Astrocyte (in vitro differentiated cells and primary cell): ENCODE results near the gene TIAM2. TPM values are rescaled to one million over a fixed set of nuclear protein-coding genes. Genes with fewer than 3 reads are reported as not detected.

Experiments used
- DNase-seq: peaks from one replicate; pipeline ENCODE4 v3.0.0-alpha.2; 2010; ENCODE audit warnings: low read depth
- FAIRE-seq: peaks from 2 replicates; lab custom pipeline; 2011; peaks lifted over from hg19 to GRCh38; lab: Jason Lieb, UNC
- H2AFZ ChIP-seq: 2 replicates; pipeline ENCODE4 v1.6.0; 2012; ENCODE audit warnings: low read depth, low read length, inconsistent platforms
- H3K27ac ChIP-seq: 2 replicates; pipeline ENCODE4 v1.5.1; 2011; ENCODE audit warnings: low read depth, low read length, inconsistent platforms
- H3K27me3 ChIP-seq: 2 replicates; pipeline ENCODE4 v1.6.0; 2011; ENCODE audit warnings: low read length, inconsistent platforms; ENCODE audit not compliant: insufficient read depth
- H3K36me3 ChIP-seq: 2 replicates; pipeline ENCODE4 v1.5.1; 2011; ENCODE audit warnings: low read length, inconsistent platforms; ENCODE audit not compliant: insufficient read depth
- H3K4me1 ChIP-seq: 2 replicates; pipeline ENCODE4 v1.5.1; 2011; ENCODE audit warnings: low read length, inconsistent platforms; ENCODE audit not compliant: insufficient read depth
- H3K4me2 ChIP-seq: 2 replicates; pipeline ENCODE4 v1.6.0; 2012; ENCODE audit warnings: low read length, inconsistent platforms
- H3K4me3 ChIP-seq: 2 replicates; pipeline ENCODE4 v1.5.1; 2011; ENCODE audit warnings: low read depth, mild to moderate bottlenecking, low read length, inconsistent platforms; ENCODE audit not compliant: insufficient read depth
- H3K79me2 ChIP-seq: 2 replicates; pipeline ENCODE4 v1.6.0; 2012; ENCODE audit warnings: mild to moderate bottlenecking, low read length, inconsistent platforms; ENCODE audit not compliant: insufficient read depth
- H3K9ac ChIP-seq: 2 replicates; pipeline ENCODE4 v1.6.0; 2012; ENCODE audit warnings: mild to moderate bottlenecking, low read length, inconsistent platforms
- H3K9me3 ChIP-seq: 2 replicates; pipeline ENCODE4 v1.5.1; 2012; ENCODE audit warnings: low read depth, mild to moderate bottlenecking, low read length, inconsistent platforms; ENCODE audit not compliant: insufficient read depth
- H4K20me1 ChIP-seq: 2 replicates; pipeline ENCODE4 v1.6.0; 2012; ENCODE audit warnings: low read length, inconsistent platforms; ENCODE audit not compliant: insufficient read depth
- H3K27ac Mint-ChIP-seq: one replicate; pipeline ENCODE4 v1.8.0; 2021; ENCODE audit warnings: mild to moderate bottlenecking, mixed read lengths; ENCODE audit not compliant: unreplicated experiment
- H3K27me3 Mint-ChIP-seq: one replicate; pipeline ENCODE4 v1.8.0; 2021; ENCODE audit warnings: low read depth, mixed read lengths; ENCODE audit not compliant: unreplicated experiment
- H3K36me3 Mint-ChIP-seq: one replicate; pipeline ENCODE4 v1.8.0; 2021; ENCODE audit warnings: low read depth, mixed read lengths; ENCODE audit not compliant: unreplicated experiment
- H3K4me1 Mint-ChIP-seq: one replicate; pipeline ENCODE4 v1.8.0; 2021; ENCODE audit warnings: low read depth, mixed read lengths; ENCODE audit not compliant: unreplicated experiment
- H3K4me3 Mint-ChIP-seq: one replicate; pipeline ENCODE4 v1.8.0; 2021; ENCODE audit warnings: mild to moderate bottlenecking, moderate library complexity, mixed read lengths; ENCODE audit not compliant: unreplicated experiment
- H3K9me3 Mint-ChIP-seq: one replicate; pipeline ENCODE4 v1.8.0; 2021; ENCODE audit warnings: mild to moderate bottlenecking, mixed read lengths; ENCODE audit not compliant: unreplicated experiment
- EZH2 ChIP-seq: IDR thresholded peaks from 2 replicates; pipeline ENCODE4 v1.6.1; 2012; ENCODE audit warnings: mild to moderate bottlenecking, low read length, inconsistent platforms; ENCODE audit not compliant: insufficient read depth
- total RNA-seq: library from RNA; stranded (reverse); gene quantifications from 2 replicates; pipeline ENCODE4 v1.2.1, GENCODE V29; 2021
- TF ChIP-seq, protein P1 (sequence below): IDR thresholded peaks from 2 replicates; pipeline ENCODE4 v1.5.1; 2011; ENCODE audit warnings: low read depth, mild to moderate bottlenecking, inconsistent platforms, low read length, moderate library complexity; ENCODE audit not compliant: insufficient read depth

TIAM2 gene
- total RNA-seq, 1 donor from 2014 or later, result 23.6 TPM

GRCh38 chr6:155252581-155252980 is 257.5 kb downstream of the TIAM2 start:
- Histone ChIP-seq H3K9ac (no peak overlapping the region), H3K27ac (no peak overlapping the region), H3K9me3 (no peaks in the 10 kb centered on the region), H3K79me2 (no peaks in the 10 kb centered on the region), H3K4me1 (peaks cover 11% of the 10 kb centered on the region), H4K20me1 (no peaks in the 10 kb centered on the region), H3K4me3 (no peak overlapping the region), H3K36me3 (peaks cover 20% of the 10 kb centered on the region), H2AFZ (no peak overlapping the region), H3K27me3 (no peaks in the 10 kb centered on the region), H3K4me2 (no peak overlapping the region)
- no peak for FAIRE-seq
- Mint-ChIP-seq H3K27me3 (no peaks in the 10 kb centered on the region), H3K9me3 (no peaks in the 10 kb centered on the region), H3K4me1 (peaks cover 15% of the 10 kb centered on the region), H3K36me3 (peaks cover 14% of the 10 kb centered on the region), H3K4me3 (no peak overlapping the region), H3K27ac (peak overlapping the region; percentile 23)
- TF ChIP-seq, protein P1, sequence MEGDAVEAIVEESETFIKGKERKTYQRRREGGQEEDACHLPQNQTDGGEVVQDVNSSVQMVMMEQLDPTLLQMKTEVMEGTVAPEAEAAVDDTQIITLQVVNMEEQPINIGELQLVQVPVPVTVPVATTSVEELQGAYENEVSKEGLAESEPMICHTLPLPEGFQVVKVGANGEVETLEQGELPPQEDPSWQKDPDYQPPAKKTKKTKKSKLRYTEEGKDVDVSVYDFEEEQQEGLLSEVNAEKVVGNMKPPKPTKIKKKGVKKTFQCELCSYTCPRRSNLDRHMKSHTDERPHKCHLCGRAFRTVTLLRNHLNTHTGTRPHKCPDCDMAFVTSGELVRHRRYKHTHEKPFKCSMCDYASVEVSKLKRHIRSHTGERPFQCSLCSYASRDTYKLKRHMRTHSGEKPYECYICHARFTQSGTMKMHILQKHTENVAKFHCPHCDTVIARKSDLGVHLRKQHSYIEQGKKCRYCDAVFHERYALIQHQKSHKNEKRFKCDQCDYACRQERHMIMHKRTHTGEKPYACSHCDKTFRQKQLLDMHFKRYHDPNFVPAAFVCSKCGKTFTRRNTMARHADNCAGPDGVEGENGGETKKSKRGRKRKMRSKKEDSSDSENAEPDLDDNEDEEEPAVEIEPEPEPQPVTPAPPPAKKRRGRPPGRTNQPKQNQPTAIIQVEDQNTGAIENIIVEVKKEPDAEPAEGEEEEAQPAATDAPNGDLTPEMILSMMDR, result no peak
- no peak for TF ChIP-seq EZH2
- no peak for DNase-seq

DNA sequence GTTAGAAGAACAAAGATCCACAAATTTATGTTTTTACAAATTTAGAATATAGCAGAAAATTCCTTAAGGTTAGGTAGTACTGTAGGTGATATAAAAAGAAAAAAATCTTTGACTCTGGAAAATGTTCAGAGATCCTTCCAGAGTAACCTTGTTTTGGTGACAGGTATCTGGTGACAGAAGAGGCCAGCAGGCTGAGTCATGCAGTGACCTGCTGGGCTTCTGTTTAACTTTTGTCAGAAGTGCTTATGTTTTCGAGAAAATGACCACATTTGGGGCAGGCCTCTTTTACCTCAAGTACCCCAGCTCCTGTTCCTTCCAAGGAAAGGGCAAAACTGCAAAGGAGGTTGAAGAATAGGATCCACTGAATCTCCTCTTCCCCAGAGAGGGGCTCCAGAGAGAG is 258.2 kb downstream of the TIAM2 start:
- Mint-ChIP-seq H3K9me3 (no peaks in the 10 kb centered on the region), H3K4me1 (peaks cover 12% of the 10 kb centered on the region), H3K27ac (peak overlapping the region; percentile 28), H3K36me3 (peaks cover 14% of the 10 kb centered on the region), H3K4me3 (no peak overlapping the region), H3K27me3 (no peaks in the 10 kb centered on the region)
- H2AFZ ChIP-seq, result no peak overlapping the region
- H3K9ac ChIP-seq, result no peak overlapping the region
- DNase-seq (no peak), FAIRE-seq (no peak)
- H3K79me2 ChIP-seq, result no peaks in the 10 kb centered on the region
- H3K4me2 ChIP-seq, result no peak overlapping the region
- peaks cover 22% of the 10 kb centered on the region for H3K36me3 ChIP-seq
- H3K27ac ChIP-seq, result no peak overlapping the region
- H3K9me3 ChIP-seq, result no peaks in the 10 kb centered on the region
- H3K27me3 ChIP-seq, result no peaks in the 10 kb centered on the region
- H3K4me3 ChIP-seq, result no peak overlapping the region
- no peaks in the 10 kb centered on the region for H4K20me1 ChIP-seq
- peaks cover 3% of the 10 kb centered on the region for H3K4me1 ChIP-seq
- TF ChIP-seq EZH2, result no peak
- TF ChIP-seq, protein P1, result no peak

GRCh38 chr6:155254139-155254538 is 259.0 kb downstream of the TIAM2 start:
- Histone ChIP-seq H3K9me3 (no peaks in the 10 kb centered on the region), H3K4me1 (no peaks in the 10 kb centered on the region), H3K4me2 (no peak overlapping the region), H3K27me3 (no peaks in the 10 kb centered on the region), H4K20me1 (no peaks in the 10 kb centered on the region), H3K27ac (no peak overlapping the region), H3K4me3 (no peak overlapping the region), H3K9ac (no peak overlapping the region), H3K36me3 (peaks cover 22% of the 10 kb centered on the region), H2AFZ (no peak overlapping the region), H3K79me2 (no peaks in the 10 kb centered on the region)
- no peak overlapping the region for H3K4me3 Mint-ChIP-seq
- FAIRE-seq (no peak), DNase-seq (no peak)
- no peak for TF ChIP-seq EZH2
- TF ChIP-seq, protein P1, result no peak
- H3K36me3 Mint-ChIP-seq, result peaks cover 14% of the 10 kb centered on the region
- no peaks in the 10 kb centered on the region for H3K9me3 Mint-ChIP-seq
- peaks cover 12% of the 10 kb centered on the region for H3K4me1 Mint-ChIP-seq
- no peaks in the 10 kb centered on the region for H3K27me3 Mint-ChIP-seq
- no peak overlapping the region for H3K27ac Mint-ChIP-seq
